Upper lobe of right lung (tissue), 1 donor: ENCODE data around the gene KRTAP5-1. TPM values are rescaled to one million over a fixed set of nuclear protein-coding genes. Genes with fewer than 3 reads are reported as not detected.

ENCODE experiments used
- ATAC-seq: fragments of 200-7000 bp; cut with Tn5 transposase; one replicate; pipeline ENCODE4 v1.9.1; 2020; ENCODE audit warnings: mild to moderate bottlenecking, moderate library complexity
- DNase-seq: peaks from one replicate; pipeline ENCODE4 v3.0.0-alpha.2; 2020
- H3K27ac ChIP-seq: fragments of 200-600 bp; one replicate; pipeline ENCODE4 v1.8.0; 2022
- H3K27me3 ChIP-seq: fragments of 200-600 bp; one replicate; pipeline ENCODE4 v1.8.0; 2022; ENCODE audit warnings: mild to moderate bottlenecking
- H3K36me3 ChIP-seq: fragments of 200-600 bp; one replicate; pipeline ENCODE4 v1.8.0; 2022
- H3K4me1 ChIP-seq: fragments of 200-600 bp; one replicate; pipeline ENCODE4 v1.8.0; 2022
- H3K4me3 ChIP-seq: fragments of 200-600 bp; one replicate; pipeline ENCODE4 v1.8.0; 2022; ENCODE audit warnings: mild to moderate bottlenecking
- H3K9me3 ChIP-seq: fragments of 200-600 bp; one replicate; pipeline ENCODE4 v1.8.0; 2022
- CTCF ChIP-seq: fragments of 200-600 bp; IDR thresholded peaks from one replicate; pipeline ENCODE4 v1.8.0; 2022; ENCODE audit warnings: antibody characterized with exemption
- intact Hi-C: fragments of 100-400 bp; cut with DNase I; formaldehyde crosslinking; loops from one replicate; pipeline ENCODE4 v1.11.0; 2022
- total RNA-seq: library from RNA; stranded (reverse); fragmentation: NEBNext Ultra II Directional; extraction: Animal tissue kit (Norgen Biotek cat#: 25700); gene quantifications from one replicate; pipeline ENCODE4 v1.2.1, GENCODE V29; 2021
- donor health status: DM: no; HTN: yes; CAD: no; lungs with severe emphysema.

KRTAP5-1 gene
- total RNA-seq, 1 donor from 2014 or later = not detected

- Histone ChIP-seq H3K4me3 (peak overlapping the region; percentile 30), H3K9me3 (no peaks in the 10 kb centered on the region), H3K27ac (peak overlapping the region; percentile 78), H3K4me1 (peaks cover 26% of the 10 kb centered on the region), H3K27me3 (peaks cover 9% of the 10 kb centered on the region), H3K36me3 (no peaks in the 10 kb centered on the region)
- TF ChIP-seq CTCF = no peak
- ATAC-seq (peak; percentile 2), DNase-seq (peak; percentile 77)
- intact Hi-C loops = no loop called here
These were observed 26.9 kb downstream of the KRTAP5-1 start for GRCh38 chr11:1557904-1558774.

- DNase-seq = peak; percentile 61
- Histone ChIP-seq H3K36me3 (no peaks in the 10 kb centered on the region), H3K9me3 (no peaks in the 10 kb centered on the region), H3K4me3 (no peak overlapping the region), H3K27me3 (peaks cover 9% of the 10 kb centered on the region), H3K4me1 (peaks cover 26% of the 10 kb centered on the region), H3K27ac (peak overlapping the region; percentile 78)
- TF ChIP-seq CTCF = no peak
- ATAC-seq = no peak
- intact Hi-C loops = no loop called here
These were observed 27.8 kb downstream of the KRTAP5-1 start for GRCh38 chr11:1557051-1557884.

- DNase-seq (peak; percentile 58), ATAC-seq (no peak)
- Histone ChIP-seq H3K27ac (no peak overlapping the region), H3K4me1 (peaks cover 26% of the 10 kb centered on the region), H3K36me3 (no peaks in the 10 kb centered on the region), H3K27me3 (peaks cover 9% of the 10 kb centered on the region), H3K9me3 (no peaks in the 10 kb centered on the region), H3K4me3 (no peak overlapping the region)
- no peak for TF ChIP-seq CTCF
- intact Hi-C loops = no loop called here
These were observed 28.7 kb downstream of the KRTAP5-1 start for GRCh38 chr11:1556278-1556902.

- Histone ChIP-seq H3K27me3 (peaks cover 9% of the 10 kb centered on the region), H3K4me3 (no peak overlapping the region), H3K4me1 (peaks cover 26% of the 10 kb centered on the region), H3K36me3 (no peaks in the 10 kb centered on the region), H3K27ac (no peak overlapping the region), H3K9me3 (no peaks in the 10 kb centered on the region)
- DNase-seq (no peak), ATAC-seq (no peak)
- intact Hi-C loops = no loop called here
- TF ChIP-seq CTCF = no peak
These were observed 29.4 kb downstream of the KRTAP5-1 start for GRCh38 chr11:1555713-1556153.

- DNase-seq (peak; percentile 59), ATAC-seq (no peak)
- Histone ChIP-seq H3K27me3 (peaks cover 9% of the 10 kb centered on the region), H3K36me3 (no peaks in the 10 kb centered on the region), H3K4me3 (no peak overlapping the region), H3K27ac (no peak overlapping the region), H3K9me3 (no peaks in the 10 kb centered on the region), H3K4me1 (peaks cover 26% of the 10 kb centered on the region)
- intact Hi-C loops = no loop called here
- TF ChIP-seq CTCF = no peak
These were observed 29.9 kb downstream of the KRTAP5-1 start for GRCh38 chr11:1554981-1555712.
